ENCODE results near the gene KRT83.

DNA sequence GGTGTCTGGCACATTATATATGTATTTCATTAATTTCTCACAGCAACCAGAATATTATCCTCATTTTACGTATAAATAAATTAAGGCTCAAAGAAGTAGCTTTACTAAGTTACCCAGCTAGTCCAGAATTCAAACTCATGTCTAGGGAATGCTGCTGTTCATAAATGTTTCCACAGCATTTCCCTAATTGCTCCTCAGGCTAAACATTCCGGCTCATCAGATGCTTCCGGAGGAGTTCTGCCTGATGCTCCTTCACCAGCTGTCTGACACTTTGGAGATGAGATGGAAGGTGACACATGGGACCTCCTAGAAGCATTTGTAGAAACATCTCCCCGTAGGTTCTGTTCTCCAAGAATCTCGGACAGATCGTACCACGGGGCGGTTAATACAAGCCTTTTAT, 34.0 kb upstream of the KRT83 start:
- TF ChIP-seq POLR2AphosphoS5 (IDR thresholded peaks at IDR 0.05; ENCODE audit: low read depth, low read length) (no peak), POLR2A (IDR thresholded peaks at IDR 0.05; ENCODE audit: low read depth, low read length) (no peak), TAF1 (IDR thresholded peaks at IDR 0.05; ENCODE audit: borderline replicate concordance, low read depth, low read length) (no peak)
